AG08396 (cell line): Measurements from ENCODE around the gene DPYD.
A peak's percentile ranks its signal among the peaks of the same experiment; 100 is the strongest.

Source experiments
- DNase-seq: peaks from one replicate; pipeline ENCODE4 v3.0.0; 2012; ENCODE audit warnings: low spot score, mixed read lengths

DPYD gene

GRCh38 chr1:97091679-97092078 is 829.2 kb downstream of the DPYD start:
- DNase-seq: no peak

- no peak for DNase-seq
Observed at GRCh38 chr1:97091263-97091662, 829.6 kb downstream of the DPYD start.

GRCh38 chr1:97090725-97091124 is 830.1 kb downstream of the DPYD start:
- no peak for DNase-seq

- DNase-seq: no peak
Observed at GRCh38 chr1:97089173-97089572, 831.7 kb downstream of the DPYD start.

- no peak for DNase-seq
Observed at GRCh38 chr1:97088391-97088790, 832.4 kb downstream of the DPYD start.

GRCh38 chr1:97084546-97084945 is 836.3 kb downstream of the DPYD start:
- DNase-seq: no peak

GRCh38 chr1:97082160-97082848 is 838.5 kb downstream of the DPYD start:
- no peak for DNase-seq

GRCh38 chr1:97078872-97079271 is 842.0 kb downstream of the DPYD start:
- no peak for DNase-seq

GRCh38 chr1:97077221-97077620 is 843.6 kb downstream of the DPYD start:
- DNase-seq: no peak

GRCh38 chr1:97074771-97075170 is 846.1 kb downstream of the DPYD start:
- no peak for DNase-seq

GRCh38 chr1:97073936-97074335 is 846.9 kb downstream of the DPYD start:
- no peak for DNase-seq

GRCh38 chr1:97073169-97073568 is 847.7 kb downstream of the DPYD start:
- DNase-seq: no peak

- no peak for DNase-seq
Observed at GRCh38 chr1:97071173-97071572, 849.7 kb downstream of the DPYD start.

- DNase-seq: no peak
Observed at GRCh38 chr1:97070376-97070775, 850.5 kb downstream of the DPYD start.

GRCh38 chr1:97069312-97069711 is 851.5 kb downstream of the DPYD start:
- no peak for DNase-seq

GRCh38 chr1:97066860-97067259 is 854.0 kb downstream of the DPYD start:
- no peak for DNase-seq

GRCh38 chr1:97063532-97063931 is 857.3 kb downstream of the DPYD start:
- DNase-seq: peak; percentile 12

- DNase-seq: no peak
Observed at GRCh38 chr1:97061604-97062003, 859.2 kb downstream of the DPYD start.

- no peak for DNase-seq
Observed at GRCh38 chr1:97056386-97056785, 864.4 kb downstream of the DPYD start.

GRCh38 chr1:97053268-97053667 is 867.6 kb downstream of the DPYD start:
- DNase-seq: no peak

GRCh38 chr1:97051823-97052222 is 869.0 kb downstream of the DPYD start:
- no peak for DNase-seq

GRCh38 chr1:97050506-97050905 is 870.3 kb downstream of the DPYD start:
- no peak for DNase-seq

GRCh38 chr1:97047421-97047793 is 873.4 kb downstream of the DPYD start:
- DNase-seq: no peak

- no peak for DNase-seq
Observed at GRCh38 chr1:97046765-97047420, 873.9 kb downstream of the DPYD start.
